HG03457 (cell line): Measurements from ENCODE around the gene CSE1L.
"Not testable (repeated sequence)": the region's sequence is repeated elsewhere in the genome, so short reads cannot be mapped to it uniquely, and the experiment has no call there.

Experiments used
- ATAC-seq: cut with Tn5 transposase; IDR thresholded peaks from one replicate; pipeline ENCODE4 v1.9.1; 2021; ENCODE audit warnings: moderate number of reproducible peaks; ENCODE audit not compliant: unreplicated experiment

CSE1L gene

DNA sequence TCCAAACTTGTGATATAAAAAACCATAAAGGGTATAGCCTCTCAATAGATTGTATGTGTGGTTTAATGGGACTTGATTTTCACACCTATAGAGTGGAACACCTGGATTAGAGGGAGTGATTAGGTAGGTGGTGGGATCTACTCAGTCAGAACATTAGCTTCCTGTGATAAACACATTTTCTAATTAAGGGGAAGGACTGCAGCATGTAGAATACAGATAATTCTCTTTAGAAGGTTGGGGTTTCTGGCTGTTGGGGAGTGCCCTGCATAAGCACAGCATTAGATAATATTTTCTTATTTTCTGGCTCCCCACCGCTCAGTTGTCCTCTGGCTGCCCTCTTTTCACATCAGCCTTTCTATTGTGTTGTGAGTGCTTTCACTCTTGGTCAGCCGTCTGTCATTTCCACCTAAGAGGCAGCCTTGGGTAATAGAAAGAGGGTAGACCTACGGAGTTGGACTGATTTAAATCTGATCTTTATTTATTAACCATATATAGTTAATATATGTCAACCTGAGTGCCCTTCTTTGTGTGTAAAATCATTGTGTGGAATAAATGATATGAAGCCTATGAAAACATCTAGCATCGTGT, 8.0 kb downstream of the CSE1L start:
- no peak for ATAC-seq

DNA sequence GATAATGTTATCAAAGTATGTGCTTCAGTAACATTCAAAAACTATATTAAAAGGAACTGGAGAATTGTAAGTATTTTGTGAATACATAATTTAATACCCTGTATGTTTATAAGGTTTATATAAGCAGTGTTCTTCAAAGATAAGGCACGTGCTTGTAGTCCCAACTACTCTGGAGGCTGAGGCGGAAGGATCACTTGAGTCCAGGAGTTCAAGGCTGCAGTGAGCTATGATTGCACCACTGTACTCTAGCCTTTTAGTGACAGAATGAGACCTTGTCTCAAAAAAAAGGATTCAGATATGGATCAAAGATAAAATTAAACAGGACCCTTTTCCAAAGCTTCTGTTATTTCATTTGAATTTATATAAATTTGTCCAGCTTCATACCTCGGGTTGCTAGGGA, 17.2 kb downstream of the CSE1L start:
- ATAC-seq = no peak

DNA sequence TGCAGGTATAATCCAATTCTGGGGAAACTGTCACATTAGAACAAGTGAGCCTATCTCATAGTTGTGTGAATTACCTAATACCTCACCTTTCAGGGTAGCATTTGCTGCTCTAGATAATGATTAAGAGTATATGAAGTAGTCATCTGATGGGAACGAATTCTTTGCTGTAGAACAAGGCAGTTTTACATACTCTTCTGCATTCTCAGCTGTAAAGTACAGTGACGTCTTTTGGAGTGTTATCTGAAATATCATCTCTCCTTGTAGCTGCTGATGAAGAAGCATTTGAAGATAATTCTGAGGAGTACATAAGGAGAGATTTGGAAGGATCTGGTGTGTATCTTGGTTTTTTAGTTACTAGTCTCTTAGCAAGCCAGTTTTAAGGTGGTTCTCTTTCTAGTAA, 28.4 kb downstream of the CSE1L start:
- ATAC-seq = no peak

DNA sequence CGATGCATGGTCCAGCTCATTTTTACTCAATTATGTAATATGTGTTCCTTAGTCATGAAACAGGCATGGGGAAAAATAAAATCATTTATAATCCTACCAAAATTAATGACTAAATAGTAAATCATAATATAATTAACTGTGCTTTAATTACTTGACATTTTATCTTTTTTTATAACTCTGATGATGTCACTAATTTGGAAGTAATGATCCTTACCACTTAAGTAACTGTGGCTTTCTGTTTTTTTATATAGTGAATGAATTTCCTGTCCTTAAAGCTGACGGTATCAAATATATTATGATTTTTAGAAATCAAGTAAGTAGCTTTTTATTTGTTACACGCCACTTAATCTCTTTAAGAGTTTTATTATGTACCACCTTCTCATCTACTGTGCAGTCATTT, 32.2 kb downstream of the CSE1L start:
- no peak for ATAC-seq

DNA sequence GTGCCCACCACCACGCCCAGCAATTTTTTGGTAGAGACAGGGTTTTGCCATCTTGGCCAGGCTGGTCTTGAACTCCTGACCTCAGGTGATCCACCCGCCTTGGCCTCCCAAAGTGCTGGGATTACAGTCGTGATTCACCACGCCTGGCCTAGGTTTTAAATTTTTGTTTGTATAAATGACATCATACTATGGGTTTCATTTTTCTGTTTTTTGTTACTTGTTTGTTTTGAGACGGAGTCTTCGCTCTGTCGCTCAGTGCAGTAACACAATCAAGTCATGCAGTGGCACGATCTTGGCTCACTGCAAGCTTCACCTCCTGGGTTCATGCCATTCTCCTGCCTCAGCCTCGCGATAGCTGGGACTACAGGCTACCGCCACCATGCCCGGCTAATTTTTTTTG, 36.2 kb downstream of the CSE1L start:
- not testable (repeated sequence) for ATAC-seq

DNA sequence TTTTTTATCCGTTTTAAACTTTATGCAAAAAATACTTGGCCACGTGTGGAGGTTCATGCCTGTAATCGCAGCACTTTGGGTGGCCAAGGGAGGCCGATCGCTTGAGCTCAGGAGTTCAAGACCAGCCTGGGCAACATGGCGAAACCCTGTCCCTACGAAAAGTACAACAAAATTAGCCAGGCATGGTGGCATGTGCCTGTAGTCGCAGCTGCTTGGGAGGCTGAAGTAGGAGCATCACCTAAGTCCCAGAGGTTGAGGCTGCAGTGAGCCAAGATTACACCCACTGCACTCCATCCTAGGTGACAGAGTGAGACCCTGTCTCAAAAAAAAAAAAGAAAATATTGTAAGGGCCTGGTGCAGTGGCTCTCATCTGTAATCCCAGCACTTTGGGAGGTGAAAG, 45.0 kb downstream of the CSE1L start:
- no peak for ATAC-seq

DNA sequence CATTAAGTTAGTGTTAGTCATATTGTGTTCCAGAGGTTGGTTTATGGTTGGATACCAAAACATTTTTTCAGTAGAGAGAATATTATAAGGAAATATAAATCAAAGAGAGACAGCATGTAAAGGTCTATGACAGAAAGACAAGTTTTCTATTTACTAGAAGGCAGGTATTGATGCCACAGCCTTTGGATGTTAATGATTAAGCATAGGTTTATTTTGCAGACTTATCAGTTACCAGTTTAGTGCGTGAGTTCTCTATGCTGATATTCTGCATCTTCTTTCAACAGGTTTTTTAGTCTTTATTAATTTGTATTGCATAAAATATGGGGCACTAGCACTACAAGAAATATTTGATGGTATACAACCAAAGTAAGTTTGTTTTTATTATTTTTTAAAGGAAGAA, 45.6 kb downstream of the CSE1L start:
- ATAC-seq = no peak

DNA sequence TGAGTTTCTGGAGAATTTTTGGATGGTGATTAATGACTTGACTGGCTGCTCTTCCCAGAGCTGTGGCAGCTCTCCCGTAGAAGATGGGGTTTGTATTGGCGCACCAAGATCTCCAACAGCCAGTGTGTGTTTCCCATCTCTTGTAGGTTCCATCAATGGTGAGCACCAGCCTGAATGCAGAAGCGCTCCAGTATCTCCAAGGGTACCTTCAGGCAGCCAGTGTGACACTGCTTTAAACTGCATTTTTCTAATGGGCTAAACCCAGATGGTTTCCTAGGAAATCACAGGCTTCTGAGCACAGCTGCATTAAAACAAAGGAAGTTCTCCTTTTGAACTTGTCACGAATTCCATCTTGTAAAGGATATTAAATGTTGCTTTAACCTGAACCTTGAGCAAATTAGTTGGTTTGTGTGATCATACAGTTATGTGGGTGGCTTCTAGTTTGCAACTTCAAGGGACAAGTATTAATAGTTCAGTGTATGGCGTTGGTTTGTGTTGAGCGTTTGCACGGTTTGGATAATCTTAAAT, 50.2 kb downstream of the CSE1L start:
- no peak for ATAC-seq

DNA sequence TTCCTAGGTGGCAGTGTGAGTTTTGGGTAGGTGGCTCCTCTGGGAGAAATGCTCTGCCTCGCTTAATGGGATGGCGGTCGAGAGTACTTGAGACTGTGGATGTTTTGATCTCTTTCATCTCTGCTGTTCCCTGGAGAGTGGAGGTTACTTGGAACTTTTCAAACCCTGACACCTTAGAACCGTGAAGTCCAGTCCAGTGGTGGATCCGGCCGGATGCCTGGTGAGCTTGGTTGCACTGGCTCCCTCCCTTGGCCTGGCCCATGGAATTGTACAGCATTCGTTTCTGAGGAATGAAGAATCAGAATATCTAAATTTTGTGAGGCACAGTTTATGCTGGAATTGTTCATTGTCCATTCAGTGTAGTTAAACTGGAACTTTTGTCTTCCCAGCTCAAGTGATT, 51.0 kb downstream of the CSE1L start:
- ATAC-seq = no peak

DNA sequence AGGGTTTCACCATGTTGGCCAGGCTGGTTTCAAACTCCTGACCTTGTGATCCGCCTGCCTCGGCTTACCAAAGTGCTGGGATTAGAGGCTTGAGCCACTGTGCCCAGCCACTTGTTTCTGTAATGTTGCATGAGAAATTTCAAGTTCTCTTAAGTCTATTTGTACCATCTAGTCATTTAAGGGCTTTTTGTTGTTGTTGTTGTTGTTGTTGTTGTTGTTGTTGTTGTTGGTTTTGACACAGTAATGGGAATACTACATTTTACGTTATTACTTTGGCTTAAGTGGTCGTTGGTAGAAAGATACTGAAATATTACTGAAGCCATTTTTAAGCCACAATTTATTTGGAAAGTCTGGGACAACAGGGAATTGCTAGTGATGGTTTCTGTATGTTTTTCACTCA, 52.0 kb downstream of the CSE1L start:
- ATAC-seq = no peak

DNA sequence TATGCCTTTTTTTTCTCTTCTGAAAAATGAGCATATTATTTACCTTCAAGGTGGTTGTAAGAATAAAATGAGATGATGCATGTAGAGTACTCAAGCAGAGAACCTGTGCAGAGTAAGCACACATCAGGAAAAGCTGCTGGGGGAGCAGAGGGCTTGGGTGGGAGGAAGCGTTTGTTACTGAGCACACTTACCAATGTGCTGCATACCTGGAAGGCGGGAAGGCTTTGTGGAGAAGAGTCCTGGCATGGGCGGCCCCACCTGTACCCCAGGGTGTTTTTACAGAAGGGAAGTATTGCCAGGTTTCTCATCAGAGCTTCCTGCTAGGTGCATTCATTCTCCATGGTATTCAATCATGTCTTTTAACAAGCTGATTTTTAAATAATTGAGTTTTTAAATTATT, 52.9 kb downstream of the CSE1L start:
- ATAC-seq = no peak

DNA sequence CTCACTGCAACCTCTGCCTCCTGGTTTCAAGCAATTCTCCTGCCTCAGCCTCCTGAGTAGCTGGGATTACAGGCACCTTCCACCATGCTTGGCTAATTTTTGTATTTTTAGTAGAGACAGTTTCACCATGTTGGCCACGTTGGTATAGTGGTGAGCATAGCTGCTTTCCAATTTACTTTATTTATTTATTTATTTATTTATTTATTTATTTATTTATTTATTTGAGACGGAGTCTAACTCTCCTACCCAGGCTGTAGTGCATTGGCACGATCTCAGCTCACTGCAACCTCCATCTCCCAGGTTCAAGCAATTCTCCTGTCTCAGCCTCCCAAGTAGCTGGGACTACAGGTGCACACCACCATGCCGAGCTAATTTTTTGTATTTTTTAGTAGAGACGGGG, 54.2 kb downstream of the CSE1L start:
- ATAC-seq = not testable (repeated sequence)

DNA sequence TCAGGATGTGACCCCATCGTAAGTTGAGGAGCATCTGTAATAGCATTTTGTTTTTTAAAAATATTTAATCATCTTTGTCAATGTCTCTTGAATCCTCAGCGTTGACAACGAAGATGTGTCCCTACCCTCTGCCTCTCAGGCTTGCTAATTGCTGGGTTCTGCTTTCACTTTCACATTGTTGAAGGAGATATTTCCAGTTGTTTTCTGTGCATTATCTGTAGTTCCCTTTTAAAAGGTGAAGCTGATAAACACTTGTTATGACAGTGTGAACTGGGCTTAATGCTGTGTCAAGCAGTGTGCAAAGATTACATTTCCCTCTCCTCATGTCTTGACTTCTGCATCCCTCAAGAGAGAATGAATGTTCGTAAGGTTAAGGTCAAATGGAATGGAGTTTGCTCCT, 54.9 kb downstream of the CSE1L start:
- ATAC-seq = no peak

DNA sequence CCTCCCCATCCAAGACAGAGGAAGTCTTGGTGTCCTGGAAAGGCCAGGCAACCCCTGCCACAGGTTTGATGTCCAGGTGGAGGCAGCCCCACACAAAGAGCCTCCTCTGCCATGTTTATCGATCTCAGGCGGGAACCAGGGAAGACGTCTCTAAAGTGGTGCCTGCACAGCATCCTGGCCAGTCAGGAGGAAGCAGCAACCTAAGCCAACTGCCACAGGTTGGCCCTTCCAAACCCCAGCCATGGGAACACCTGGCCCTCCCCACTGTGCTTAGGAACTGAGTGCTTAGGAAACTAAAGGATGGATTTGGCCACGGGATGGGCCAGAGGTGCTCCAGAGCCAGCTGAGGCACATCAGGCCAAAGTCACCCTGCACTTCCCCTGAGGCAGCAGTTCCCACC, 56.9 kb downstream of the CSE1L start:
- no peak for ATAC-seq

DNA sequence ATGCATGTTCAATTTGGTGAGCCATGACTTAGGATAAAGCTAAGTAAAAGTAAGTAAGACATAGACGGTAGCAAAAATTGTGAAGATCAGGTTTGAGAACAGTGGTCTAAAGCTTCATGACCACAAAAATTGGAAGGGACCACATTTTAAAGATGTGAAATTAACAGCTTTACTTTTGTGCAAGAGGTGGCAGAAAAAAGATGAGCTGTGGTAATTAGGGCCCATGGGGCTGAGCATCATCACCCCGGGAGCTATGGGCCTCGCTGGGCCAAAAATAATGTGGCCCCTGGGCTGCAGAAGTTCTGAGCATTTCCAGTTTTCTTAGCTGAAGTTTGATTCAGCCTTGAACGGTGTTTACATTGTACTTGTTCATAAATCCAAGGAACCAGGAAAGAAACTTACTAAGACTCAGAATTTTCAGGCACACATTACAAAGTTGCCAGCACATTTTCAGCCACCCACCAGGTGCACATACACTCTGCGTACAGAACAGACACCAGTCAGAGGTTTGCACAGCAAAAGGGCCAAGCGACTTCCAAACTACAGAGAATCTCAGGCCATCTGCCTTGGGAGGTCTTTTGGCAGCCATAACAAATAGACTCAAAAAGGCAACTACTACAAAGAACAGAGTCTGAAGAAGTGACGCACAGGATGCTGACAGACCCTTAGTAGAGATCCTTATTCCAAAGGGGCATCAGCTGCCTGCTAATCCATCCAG, 57.7 kb downstream of the CSE1L start:
- no peak for ATAC-seq

DNA sequence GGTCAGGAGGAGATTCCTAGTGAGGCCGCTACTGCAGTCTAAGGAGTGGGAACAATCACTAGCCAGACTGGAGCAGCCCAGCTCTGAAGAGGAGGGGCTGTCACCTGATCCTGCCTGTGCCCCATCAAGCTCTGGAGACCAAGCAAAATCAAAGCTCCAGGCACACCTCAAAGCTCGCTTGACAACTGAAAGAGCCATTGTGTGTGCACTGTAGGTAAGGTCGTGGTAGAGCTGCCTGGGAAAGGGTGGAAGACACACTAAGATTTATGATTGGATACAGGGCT, 58.2 kb downstream of the CSE1L start:
- no peak for ATAC-seq

DNA sequence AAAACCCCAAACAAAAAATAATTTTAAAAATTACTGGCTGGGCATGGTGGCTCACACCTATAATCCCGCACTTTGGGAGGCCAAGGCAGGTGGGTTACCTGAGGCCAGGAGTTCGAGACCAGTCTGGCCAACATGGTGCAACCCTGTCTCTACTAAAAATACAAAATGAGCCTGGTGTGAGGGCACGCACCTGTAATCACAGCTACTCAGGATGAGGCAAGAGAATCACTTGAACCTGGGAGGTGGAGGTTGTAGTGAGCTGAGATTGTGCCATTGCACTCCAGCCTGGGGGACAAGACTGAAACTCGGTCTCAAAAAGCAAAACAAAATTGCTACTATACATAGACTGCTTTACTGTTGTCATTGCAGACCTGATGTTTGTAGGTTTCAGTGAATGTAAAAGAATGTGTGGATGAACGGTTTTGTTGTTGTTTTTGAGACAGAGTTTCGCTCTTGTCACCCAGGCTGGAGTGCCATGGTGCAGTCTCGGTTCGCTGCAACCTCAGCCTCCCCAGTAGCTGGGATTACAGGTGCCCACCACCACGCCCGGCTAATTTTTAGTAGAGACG, 59.0 kb downstream of the CSE1L start:
- not testable (repeated sequence) for ATAC-seq

DNA sequence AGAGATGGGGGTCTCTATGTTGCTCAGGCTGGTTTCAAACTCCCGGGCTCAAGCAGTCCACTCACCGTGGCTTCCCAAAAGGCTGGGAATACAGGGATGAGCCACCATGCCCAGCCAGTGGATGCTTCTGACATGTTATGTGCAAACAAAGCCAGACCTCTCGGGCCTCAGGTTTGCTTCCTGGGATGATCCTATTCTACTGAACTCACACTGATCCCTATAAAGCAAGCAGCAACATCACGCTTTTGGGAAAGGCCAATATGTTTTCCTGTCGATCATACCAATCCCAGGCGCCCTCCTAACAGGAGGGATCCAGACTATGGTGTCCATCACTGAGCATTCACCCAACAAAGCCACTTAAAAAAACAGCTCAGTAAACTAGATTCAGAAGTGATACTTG, 60.2 kb downstream of the CSE1L start:
- ATAC-seq = no peak

DNA sequence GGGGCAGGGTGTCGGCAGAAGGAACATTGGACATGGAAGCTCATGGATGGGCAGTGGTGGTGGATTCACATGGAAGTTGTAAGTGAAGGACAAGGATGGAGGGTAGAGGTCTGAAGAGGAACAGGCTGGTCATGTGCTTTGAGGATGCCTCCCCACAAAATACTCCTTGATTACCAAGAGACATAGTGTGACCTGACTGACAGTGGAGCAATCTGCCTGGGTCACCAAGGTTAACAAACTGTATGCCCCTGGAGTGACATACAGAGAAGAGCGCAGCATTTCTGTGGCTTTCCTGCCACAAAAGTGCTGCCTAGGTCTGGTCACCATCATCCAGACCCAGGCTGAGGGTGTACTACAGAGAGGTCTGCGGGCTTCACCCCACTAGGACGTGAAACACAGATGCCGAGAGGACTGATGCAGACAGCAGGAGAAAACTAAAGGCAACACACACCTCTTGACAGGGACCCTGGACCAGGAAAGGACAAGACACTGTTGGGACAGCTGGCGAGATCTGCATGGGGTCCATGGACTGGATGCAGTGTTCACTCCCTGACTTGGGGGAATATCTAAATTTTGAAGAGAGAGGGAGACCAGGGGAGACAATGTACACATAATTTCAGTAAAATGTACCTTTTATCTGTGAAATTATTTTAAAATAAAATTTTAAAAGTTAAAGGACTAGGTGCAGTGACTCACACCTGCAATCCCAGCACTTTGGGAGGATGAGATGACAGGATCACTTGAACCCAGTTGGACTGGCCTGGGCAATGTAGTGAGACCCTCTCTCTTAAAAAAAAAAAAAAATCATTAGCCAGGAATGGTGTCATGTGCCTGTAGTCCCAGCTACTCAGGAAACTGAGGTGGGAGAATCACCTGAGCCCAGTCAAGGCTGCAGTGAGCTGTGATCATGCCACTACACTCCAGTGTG, 64.9 kb downstream of the CSE1L start:
- ATAC-seq = no peak

DNA sequence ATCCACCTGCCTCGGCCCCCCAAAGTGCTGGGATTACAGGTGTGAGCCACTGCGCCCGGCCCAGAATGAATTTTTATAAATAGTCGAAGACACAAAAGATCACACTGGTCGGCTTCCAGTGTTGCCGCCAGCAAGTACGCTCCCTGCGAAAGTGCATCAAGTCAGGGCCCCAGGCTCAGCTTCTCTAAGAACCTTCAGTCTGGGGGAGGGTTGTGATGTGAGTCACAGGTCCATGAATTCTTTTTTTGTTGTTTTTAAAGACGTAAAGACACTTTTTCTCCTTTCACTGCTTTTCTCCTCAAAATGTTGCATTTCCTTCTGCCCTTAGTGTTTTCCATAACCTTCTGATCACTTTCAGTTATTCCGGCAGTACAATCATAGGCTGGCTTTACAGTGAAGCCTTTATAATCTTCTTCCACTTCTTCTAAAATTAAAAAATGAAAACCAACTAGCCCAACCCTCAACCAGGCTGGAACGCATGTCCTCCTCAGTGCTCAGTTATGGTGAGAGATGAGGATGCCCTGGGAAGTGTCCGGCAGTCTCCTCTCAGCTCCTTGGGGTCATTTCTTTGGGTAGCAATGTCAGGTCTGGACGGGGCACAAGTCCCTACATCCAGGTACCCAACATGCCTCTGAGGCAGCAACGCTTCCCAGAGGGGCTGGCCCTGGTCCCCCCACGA, 66.6 kb downstream of the CSE1L start:
- ATAC-seq = no peak

DNA sequence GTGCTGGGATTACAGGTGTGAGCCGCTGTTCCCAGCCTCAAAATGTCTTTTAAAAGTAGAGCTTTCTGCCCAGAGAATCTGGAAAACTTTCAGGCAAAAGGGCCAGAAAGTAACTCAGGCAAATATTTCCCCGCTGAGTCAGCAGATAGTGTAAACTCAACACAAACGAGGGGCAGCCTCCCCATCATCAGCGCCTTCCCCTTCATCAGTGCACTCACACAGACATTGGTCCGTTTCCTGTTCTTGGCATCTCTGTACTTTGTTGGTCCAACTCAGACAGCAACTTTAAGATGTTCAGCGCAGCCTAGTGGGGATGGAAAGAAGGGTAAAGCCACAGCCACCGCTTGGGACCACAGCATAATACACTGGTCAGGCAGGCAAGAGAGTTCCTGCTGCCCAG, 69.5 kb downstream of the CSE1L start:
- no peak for ATAC-seq
